HCT116 (cell line): Measurements from ENCODE around the gene PRAMEF17. TPM values are rescaled to one million over a fixed set of nuclear protein-coding genes. Genes with fewer than 3 reads are reported as not detected.
"Not testable (repeated sequence)": the region's sequence is repeated elsewhere in the genome, so short reads cannot be mapped to it uniquely, and the experiment has no call there.

ENCODE experiments used
- ATAC-seq: fragments of 200-7000 bp; cut with Tn5 transposase; 2 replicates; pipeline ENCODE4 v1.9.1; 2020; ENCODE audit warnings: mild to moderate bottlenecking, moderate library complexity
- BruUV-seq: library from RNA; stranded (reverse); fragments of 400-500 nt; replicated peaks from 2 replicates; lab custom pipeline; 2021; lab: Mats Ljungman, UMichigan
- CTCF ChIA-PET: fragments of 300-600 bp; sonication (Branson Sonifier 250); formaldehyde crosslinking; loops from one replicate; lab custom pipeline; 2021; ENCODE audit warnings: antibody characterized with exemption; lab: Charles Lee
- POLR2A ChIA-PET: fragments of 300-600, 350-600 bp; sonication (Branson Sonifier 250); formaldehyde crosslinking; loops from one replicate; lab custom pipeline; 2021; ENCODE audit warnings: antibody characterized with exemption; lab: Charles Lee
- RAD21 ChIA-PET, 2 experiments: fragments of 300-600 bp; sonication (Branson Sonifier 250); formaldehyde crosslinking; loops; one replicate each; lab custom pipeline; 2023; ENCODE audit warnings: low total read pairs in 2 of 2; ENCODE audit not compliant: uncharacterized antibody in 2 of 2, unreplicated experiment in 2 of 2, low non-redundant PET in 1 of 2; lab: Charles Lee
- DNase-seq: peaks from one replicate; pipeline ENCODE4 v3.0.0-alpha.2; 2010; ENCODE audit warnings: low read depth, low spot score
- H2AFZ ChIP-seq: fragments of 200-600 bp; shearing (Covaris generic), sonication (generic); 2 replicates; pipeline ENCODE4 v1.6.1; 2017; ENCODE audit warnings: low read depth, mixed run types, mixed read lengths, antibody characterized with exemption, low read length; ENCODE audit not compliant: poor library complexity, severe bottlenecking
- H3K27ac ChIP-seq: 2 replicates; pipeline ENCODE4 v1.5.1; 2012; ENCODE audit warnings: low read depth, low read length
- H3K27me3 ChIP-seq: fragments of 200-600 bp; sonication (generic); 2 replicates; pipeline ENCODE4 v1.6.1; 2016; ENCODE audit warnings: mixed run types, low read length, mixed read lengths; ENCODE audit not compliant: insufficient read depth
- H3K36me3 ChIP-seq, 2 experiments: fragments of 200-500 bp in 1 of 2; fragments of 200-600 bp in 1 of 2; sonication (Bioruptor generic) in 1 of 2; sonication (generic) in 1 of 2; 2 replicates each; pipeline versions ENCODE4 v1.5.1 to v1.6.1; 2014 to 2016; ENCODE audit warnings: low read length in 2 of 2, inconsistent platforms in 1 of 2, mixed read lengths in 1 of 2, mixed run types in 1 of 2; ENCODE audit not compliant: insufficient read depth in 2 of 2, control insufficient read depth in 1 of 2
- H3K4me1 ChIP-seq, 2 experiments: fragments of 200-600 bp in 1 of 2; sonication (generic) in 1 of 2; 2 replicates each; pipeline versions ENCODE4 v1.5.1 to v1.6.1; 2012 to 2017; ENCODE audit warnings: low read length in 2 of 2, inconsistent platforms in 1 of 2, mild to moderate bottlenecking in 1 of 2, mixed read lengths in 1 of 2, mixed run types in 1 of 2, moderate library complexity in 1 of 2; ENCODE audit not compliant: insufficient read depth in 2 of 2, control insufficient read depth in 1 of 2
- H3K4me2 ChIP-seq: fragments of 200-600 bp; sonication (generic); 2 replicates; pipeline ENCODE4 v1.6.1; 2017; ENCODE audit warnings: mixed run types, low read length, mixed read lengths
- H3K4me3 ChIP-seq, 2 experiments: fragments of 200-600 bp in 1 of 2; sonication (generic) in 1 of 2; replicated peaks in 1 of 2; 2 replicates each; pipeline ENCODE4 v1.5.1; 2011 to 2016; ENCODE audit warnings: low read length in 2 of 2, control low read depth in 1 of 2, low read depth in 1 of 2, mild to moderate bottlenecking in 1 of 2, mixed read lengths in 1 of 2, mixed run types in 1 of 2
- H3K79me2 ChIP-seq: fragments of 200-600 bp; sonication (generic); 2 replicates; pipeline ENCODE4 v1.6.1; 2017; ENCODE audit warnings: mild to moderate bottlenecking, mixed run types, low read length, moderate library complexity, mixed read lengths; ENCODE audit not compliant: insufficient read depth
- H3K9ac ChIP-seq: fragments of 200-600 bp; sonication (generic); 2 replicates; pipeline ENCODE4 v1.6.1; 2016; ENCODE audit warnings: low read length, mixed read lengths
- H3K9me2 ChIP-seq: fragments of 200-600 bp; sonication (generic), shearing (Covaris generic); 2 replicates; pipeline ENCODE4 v1.6.1; 2017; ENCODE audit warnings: mixed run types, mild to moderate bottlenecking, moderate library complexity; ENCODE audit not compliant: insufficient read depth
- H3K9me3 ChIP-seq, 2 experiments: fragments of 200-500 bp in 1 of 2; fragments of 200-600 bp in 1 of 2; sonication (Bioruptor generic) in 1 of 2; sonication (generic) in 1 of 2; 2 replicates each; pipeline ENCODE4 v1.6.1; 2014 to 2017; ENCODE audit warnings: low read length in 2 of 2, mixed read lengths in 2 of 2, inconsistent platforms in 1 of 2, low read depth in 1 of 2, mild to moderate bottlenecking in 1 of 2, mixed run types in 1 of 2, moderate library complexity in 1 of 2; ENCODE audit not compliant: control insufficient read depth in 1 of 2, insufficient read depth in 1 of 2
- H4K20me1 ChIP-seq: fragments of 200-600 bp; sonication (generic), shearing (Covaris generic); 2 replicates; pipeline ENCODE4 v1.6.1; 2017; ENCODE audit warnings: mixed run types, mild to moderate bottlenecking, moderate library complexity; ENCODE audit not compliant: insufficient read depth
- RAD21 ChIP-seq: IDR thresholded peaks from 2 replicates; pipeline ENCODE4 v1.6.1; 2012; ENCODE audit warnings: low read depth, mild to moderate bottlenecking
- intact Hi-C: fragments of 100-400 bp; cut with micrococcal nuclease; formaldehyde crosslinking; loops from 2 replicates; pipeline ENCODE4 v1.10.0; 2022
- total RNA-seq: library from RNA; stranded (reverse); gene quantifications from one replicate; pipeline ENCODE4 v1.2.1, GENCODE V29; 2021; ENCODE audit not compliant: unreplicated experiment
- TF ChIP-seq, protein P1 (sequence below), 3 experiments: fragments of 200-600 bp in 1 of 3; sonication (generic) in 1 of 3; IDR thresholded peaks in 2 of 3; conservative IDR thresholded peaks in 1 of 3; 2 replicates each; pipeline ENCODE4 v1.5.1; 2012 to 2017; ENCODE audit warnings: low read depth in 2 of 3, low read length in 2 of 3, antibody characterized with exemption in 1 of 3, borderline replicate concordance in 1 of 3, control low read depth in 1 of 3, mild to moderate bottlenecking in 1 of 3, mixed read lengths in 1 of 3, mixed run types in 1 of 3, moderate library complexity in 1 of 3; ENCODE audit not compliant: insufficient read depth in 1 of 3

Gene PRAMEF17
- total RNA-seq, 1 experiment from 2014 or later, result not detected

DNA sequence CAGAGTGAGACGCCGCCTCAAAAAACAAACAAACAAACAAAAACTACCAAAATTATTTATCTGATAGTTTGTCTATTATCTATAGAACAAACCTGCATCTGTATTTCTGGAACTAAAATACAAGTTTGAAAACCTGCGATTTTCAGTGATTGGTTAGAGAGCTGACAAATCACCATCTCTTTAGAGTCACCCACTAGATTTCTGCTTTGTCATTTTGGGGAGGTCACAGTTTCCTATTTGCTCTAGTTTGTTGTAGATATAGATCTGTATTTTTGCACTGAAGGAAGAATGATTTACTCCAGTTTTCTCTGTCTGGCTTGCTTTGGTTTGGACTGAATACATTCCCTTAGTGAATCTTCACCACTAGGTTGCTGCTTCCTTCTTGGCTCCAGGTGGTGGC lies 22.9 kb upstream of the PRAMEF17 start:
- H3K9me3 ChIP-seq, RAD21 ChIA-PET, H4K20me1 ChIP-seq, H3K27me3 ChIP-seq, H3K36me3 ChIP-seq, BruUV-seq, DNase-seq, POLR2A ChIA-PET, H2AFZ ChIP-seq, H3K9me2 ChIP-seq, H3K9ac ChIP-seq, H3K4me2 ChIP-seq, H3K4me1 ChIP-seq, intact Hi-C loops, ATAC-seq, H3K4me3 ChIP-seq, H3K27ac ChIP-seq, CTCF ChIA-PET, H3K79me2 ChIP-seq: not testable (repeated sequence)

DNA sequence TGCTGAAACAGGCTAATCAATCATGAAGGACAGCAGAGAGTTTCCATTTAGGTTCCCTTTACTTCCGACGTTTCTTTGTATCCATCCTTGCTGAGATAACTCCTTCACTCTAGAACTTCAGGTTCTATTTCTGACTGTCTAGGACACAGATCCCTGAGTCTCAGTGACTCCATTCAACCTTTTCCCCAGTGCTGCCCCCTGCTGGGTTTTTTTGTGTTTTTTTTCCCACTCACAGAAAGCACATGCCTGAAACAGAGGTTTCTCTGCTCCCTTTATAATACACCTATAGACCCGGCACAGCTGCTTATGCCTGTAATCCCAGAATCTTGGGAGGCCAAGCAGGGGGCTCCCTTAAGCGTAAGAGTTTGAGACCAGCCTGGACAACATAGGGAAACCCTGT lies 20.9 kb upstream of the PRAMEF17 start:
- DNase-seq, result peak; percentile 7
- H3K4me2 ChIP-seq, result not testable (repeated sequence)
- TF ChIP-seq RAD21, result peak; percentile 22; the same call in 1 of the 2 replicates
- TF ChIP-seq, protein P1, sequence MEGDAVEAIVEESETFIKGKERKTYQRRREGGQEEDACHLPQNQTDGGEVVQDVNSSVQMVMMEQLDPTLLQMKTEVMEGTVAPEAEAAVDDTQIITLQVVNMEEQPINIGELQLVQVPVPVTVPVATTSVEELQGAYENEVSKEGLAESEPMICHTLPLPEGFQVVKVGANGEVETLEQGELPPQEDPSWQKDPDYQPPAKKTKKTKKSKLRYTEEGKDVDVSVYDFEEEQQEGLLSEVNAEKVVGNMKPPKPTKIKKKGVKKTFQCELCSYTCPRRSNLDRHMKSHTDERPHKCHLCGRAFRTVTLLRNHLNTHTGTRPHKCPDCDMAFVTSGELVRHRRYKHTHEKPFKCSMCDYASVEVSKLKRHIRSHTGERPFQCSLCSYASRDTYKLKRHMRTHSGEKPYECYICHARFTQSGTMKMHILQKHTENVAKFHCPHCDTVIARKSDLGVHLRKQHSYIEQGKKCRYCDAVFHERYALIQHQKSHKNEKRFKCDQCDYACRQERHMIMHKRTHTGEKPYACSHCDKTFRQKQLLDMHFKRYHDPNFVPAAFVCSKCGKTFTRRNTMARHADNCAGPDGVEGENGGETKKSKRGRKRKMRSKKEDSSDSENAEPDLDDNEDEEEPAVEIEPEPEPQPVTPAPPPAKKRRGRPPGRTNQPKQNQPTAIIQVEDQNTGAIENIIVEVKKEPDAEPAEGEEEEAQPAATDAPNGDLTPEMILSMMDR (IDR thresholded peaks at IDR 0.05 in 2 of 3, conservative IDR thresholded peaks at IDR 0.05 in 1 of 3; ENCODE audit: borderline replicate concordance in 1 of 3, insufficient read depth in 1 of 3, low read depth in 2 of 3, low read length in 2 of 3), result peak; percentile 28 to 46 (median 40); a peak in 5 of 6 replicates
- TF ChIP-seq, all 23 proteins: peak for 2; not testable (repeated sequence) for 21
- CTCF ChIA-PET, BruUV-seq, POLR2A ChIA-PET, H3K36me3 ChIP-seq, H3K4me1 ChIP-seq, H2AFZ ChIP-seq, intact Hi-C loops, RAD21 ChIA-PET, H3K27ac ChIP-seq, H3K9me3 ChIP-seq, H3K9ac ChIP-seq, H3K79me2 ChIP-seq, H3K9me2 ChIP-seq, H3K27me3 ChIP-seq, H4K20me1 ChIP-seq, H3K4me3 ChIP-seq: not testable (repeated sequence)
- peak; percentile 88 for ATAC-seq

DNA sequence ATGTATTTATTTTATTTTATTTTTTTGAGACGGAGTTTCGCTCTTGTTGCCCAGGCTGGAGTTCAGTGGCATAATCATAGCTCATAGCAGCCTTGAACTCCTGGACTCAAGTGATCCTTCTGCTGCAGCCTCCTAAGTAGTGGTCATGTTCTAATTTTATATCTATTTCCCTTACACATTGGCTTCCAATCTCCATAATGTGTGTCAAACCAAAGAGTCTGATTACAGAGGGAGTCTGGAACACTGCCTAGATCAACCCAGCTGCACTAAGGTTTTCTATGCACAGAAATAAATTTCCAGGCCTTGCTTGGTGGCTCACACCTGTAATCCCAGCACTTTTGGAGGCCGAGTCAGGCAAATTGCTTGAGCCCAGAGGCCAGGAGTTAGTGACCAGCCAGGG lies 10.4 kb upstream of the PRAMEF17 start:
- H3K36me3 ChIP-seq, H3K27me3 ChIP-seq, H3K4me3 ChIP-seq, H2AFZ ChIP-seq, DNase-seq, BruUV-seq, H3K79me2 ChIP-seq, H3K27ac ChIP-seq, H3K9me3 ChIP-seq, H3K4me1 ChIP-seq, POLR2A ChIA-PET, CTCF ChIA-PET, H4K20me1 ChIP-seq, RAD21 ChIA-PET, H3K4me2 ChIP-seq, H3K9ac ChIP-seq, ATAC-seq, intact Hi-C loops, H3K9me2 ChIP-seq: not testable (repeated sequence)

DNA sequence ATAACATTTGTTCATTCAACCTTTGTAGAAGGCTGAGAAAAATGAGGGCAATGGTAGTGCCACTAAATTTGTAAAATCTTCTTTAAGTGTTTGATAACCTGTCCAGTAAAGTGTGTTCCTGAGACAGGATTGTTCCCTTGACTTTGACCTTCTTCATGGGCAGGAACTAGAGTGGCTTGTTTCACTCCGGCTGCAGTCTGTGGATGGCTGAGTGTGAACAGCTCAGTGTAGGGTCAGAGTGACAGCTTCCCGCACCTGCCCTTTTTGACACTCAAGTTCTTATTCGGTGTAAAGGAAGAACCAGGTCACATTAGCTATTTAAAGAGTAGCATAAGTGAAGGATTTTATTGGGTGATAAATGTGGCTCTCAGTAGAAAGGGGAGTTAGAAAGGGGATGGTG lies 9.1 kb upstream of the PRAMEF17 start:
- ATAC-seq, RAD21 ChIA-PET, H4K20me1 ChIP-seq, H3K4me3 ChIP-seq, H3K27ac ChIP-seq, H3K9ac ChIP-seq, H2AFZ ChIP-seq, H3K4me2 ChIP-seq, H3K79me2 ChIP-seq, H3K4me1 ChIP-seq, CTCF ChIA-PET, BruUV-seq, intact Hi-C loops, H3K9me2 ChIP-seq, H3K27me3 ChIP-seq, POLR2A ChIA-PET, H3K9me3 ChIP-seq, DNase-seq, H3K36me3 ChIP-seq: not testable (repeated sequence)
